ENCODE data around the gene WDR55. TPM values are rescaled to one million over a fixed set of nuclear protein-coding genes. Genes with fewer than 3 reads are reported as not detected.
A peak's percentile ranks its signal among the peaks of the same experiment; 100 is the strongest.

The WDR55 gene
- total and polyA plus RNA-seq, 2 of the 13 experiments (the other 11 are each of a cell fraction or from before 2014, with no cell fraction given): 17.7 to 18.2 TPM

GRCh38 chr5:140664359-140665119, at the start of gene WDR55 (continued):
- no peak for TF ChIP-seq ZHX1 (CRISPR knock-in tag; IDR thresholded peaks at IDR 0.05; ENCODE audit: low read depth)
- peak; percentile 100 for TF ChIP-seq ZNF12 (CRISPR knock-in tag; IDR thresholded peaks at IDR 0.05)
- TF ChIP-seq CAMTA2 (CRISPR knock-in tag; IDR thresholded peaks at IDR 0.05; ENCODE audit: borderline replicate concordance): 0 out of 2 replicates have a peak, but pooled peaks have one; percentile 29
- TF ChIP-seq TRIM22 (IDR thresholded peaks at IDR 0.05): no peak
- peak; percentile 82; the same call in 1 of the 2 replicates for TF ChIP-seq YEATS2 (CRISPR knock-in tag; IDR thresholded peaks at IDR 0.05; ENCODE audit: borderline replicate concordance)
- peak; percentile 58; the same call in 1 of the 2 replicates for TF ChIP-seq ZBTB2 (CRISPR knock-in tag; IDR thresholded peaks at IDR 0.05; ENCODE audit: low read depth)
- TF ChIP-seq SOX13 (IDR thresholded peaks at IDR 0.05): no peak
- peak in 1 of 2 experiments; percentile 63; a peak in 1 of 4 replicates for TF ChIP-seq SOX13 (CRISPR knock-in tag; conservative IDR thresholded peaks at IDR 0.05 in 1 of 2, IDR thresholded peaks at IDR 0.05 in 1 of 2)
- TF ChIP-seq TMF1 (CRISPR knock-in tag; IDR thresholded peaks at IDR 0.05; ENCODE audit: low read depth): no peak
- no peak for TF ChIP-seq BRD4 (CRISPR knock-in tag; IDR thresholded peaks at IDR 0.05)
- TF ChIP-seq ATF7 (IDR thresholded peaks at IDR 0.05): no peak
- TF ChIP-seq ATF7 (CRISPR knock-in tag; IDR thresholded peaks at IDR 0.05): no peak
- TF ChIP-seq HBP1 (CRISPR knock-in tag; IDR thresholded peaks at IDR 0.05; ENCODE audit: low read depth): no peak
- peak; percentile 71 for TF ChIP-seq SP5 (CRISPR knock-in tag; IDR thresholded peaks at IDR 0.05; ENCODE audit: borderline replicate concordance, low read depth)
- peak; percentile 55; the same call in 1 of the 2 replicates for TF ChIP-seq ZNF281 (CRISPR knock-in tag; IDR thresholded peaks at IDR 0.05; ENCODE audit: borderline replicate concordance)

Data from HepG2 (cell line).